Liver (tissue), 9 donors: Measurements from ENCODE around the gene CHST4. TPM values are rescaled to one million over a fixed set of nuclear protein-coding genes. Genes with fewer than 3 reads are reported as not detected.

Experiments used
- DNase-seq: peaks from one replicate; pipeline ENCODE4 v3.0.0-alpha.2; 2017; ENCODE audit warnings: low spot score
- H3K27ac ChIP-seq, 2 donors: one replicate each; pipeline ENCODE4 v1.7.0; 2013; ENCODE audit warnings: inconsistent platforms in 2 of 2, low read length in 2 of 2, control low read depth in 1 of 2, low read depth in 1 of 2, mild to moderate bottlenecking in 1 of 2
- H3K27me3 ChIP-seq, 4 donors: one replicate each; pipeline versions ENCODE4 v1.6.1 to v1.7.0; 2013; ENCODE audit warnings: low read length in 3 of 4, inconsistent platforms in 1 of 4, mild to moderate bottlenecking in 1 of 4, moderate library complexity in 1 of 4; ENCODE audit not compliant: control insufficient read depth in 4 of 4, insufficient read depth in 4 of 4
- H3K36me3 ChIP-seq, 4 donors: one replicate each; pipeline versions ENCODE4 v1.6.1 to v1.7.0; 2013; ENCODE audit warnings: low read length in 3 of 4, mild to moderate bottlenecking in 3 of 4, low read depth in 1 of 4, moderate library complexity in 1 of 4; ENCODE audit not compliant: control insufficient read depth in 4 of 4, insufficient read depth in 3 of 4
- H3K4me1 ChIP-seq, 4 donors: one replicate each; pipeline versions ENCODE4 v1.6.1 to v1.7.0; 2013; ENCODE audit warnings: low read length in 3 of 4, mild to moderate bottlenecking in 3 of 4, moderate library complexity in 1 of 4; ENCODE audit not compliant: control insufficient read depth in 4 of 4, insufficient read depth in 4 of 4
- H3K4me3 ChIP-seq, 3 donors: one replicate each; pipeline versions ENCODE4 v1.6.1 to v1.7.0; 2013; ENCODE audit warnings: low read length in 3 of 3, control low read depth in 1 of 3, low read depth in 1 of 3, mild to moderate bottlenecking in 1 of 3
- H3K9ac ChIP-seq, 2 donors: one replicate each; pipeline ENCODE4 v1.7.0; 2013; ENCODE audit warnings: low read length in 2 of 2, mild to moderate bottlenecking in 2 of 2, moderate library complexity in 2 of 2, control low read depth in 1 of 2, low read depth in 1 of 2
- H3K9me3 ChIP-seq, 4 donors: one replicate each; pipeline versions ENCODE4 v1.6.1 to v1.7.0; 2013; ENCODE audit warnings: low read length in 3 of 4; ENCODE audit not compliant: control insufficient read depth in 4 of 4
- ATF3 ChIP-seq: IDR thresholded peaks from 2 replicates; pipeline ENCODE4 v1.6.1; 2016; ENCODE audit warnings: antibody characterized with exemption
- EGR1 ChIP-seq, 2 donors: IDR thresholded peaks; 2 replicates each; pipeline ENCODE4 v1.6.1; 2016 to 2018; ENCODE audit warnings: antibody characterized with exemption in 2 of 2, low read depth in 2 of 2
- FOXA1 ChIP-seq: IDR thresholded peaks from 2 replicates; pipeline ENCODE4 v1.6.1; 2016; ENCODE audit warnings: antibody characterized with exemption
- FOXA2 ChIP-seq: IDR thresholded peaks from 2 replicates; pipeline ENCODE4 v1.6.1; 2016; ENCODE audit warnings: antibody characterized with exemption
- GABPA ChIP-seq, 2 donors: IDR thresholded peaks in 1 of 2; conservative IDR thresholded peaks in 1 of 2; 2 replicates each; pipeline ENCODE4 v1.6.1; 2016; ENCODE audit warnings: antibody characterized with exemption in 2 of 2, mild to moderate bottlenecking in 1 of 2, moderate library complexity in 1 of 2
- HNF4A ChIP-seq, 2 donors: conservative IDR thresholded peaks; 2 replicates each; pipeline ENCODE4 v1.6.1; 2016; ENCODE audit warnings: antibody characterized with exemption in 2 of 2, mild to moderate bottlenecking in 2 of 2
- HNF4G ChIP-seq: IDR thresholded peaks from 2 replicates; pipeline ENCODE4 v1.6.1; 2016; ENCODE audit warnings: antibody characterized with exemption
- JUND ChIP-seq, 2 donors: IDR thresholded peaks; 2 replicates each; pipeline ENCODE4 v1.6.1; 2016; ENCODE audit warnings: antibody characterized with exemption in 2 of 2
- NR2F2 ChIP-seq: IDR thresholded peaks from 2 replicates; pipeline ENCODE4 v1.6.1; 2016; ENCODE audit warnings: antibody characterized with exemption
- RAD21 ChIP-seq, 2 donors: IDR thresholded peaks; 2 replicates each; pipeline ENCODE4 v1.6.1; 2016; ENCODE audit warnings: antibody characterized with exemption in 2 of 2, mild to moderate bottlenecking in 2 of 2
- REST ChIP-seq: IDR thresholded peaks from 2 replicates; pipeline ENCODE4 v1.6.1; 2016; ENCODE audit warnings: antibody characterized with exemption, mild to moderate bottlenecking
- RXRA ChIP-seq, 2 donors: IDR thresholded peaks; 2 replicates each; pipeline ENCODE4 v1.6.1; 2017 to 2018; ENCODE audit warnings: antibody characterized with exemption in 2 of 2, mild to moderate bottlenecking in 1 of 2
- SP1 ChIP-seq: IDR thresholded peaks from 2 replicates; pipeline ENCODE4 v1.6.1; 2018; ENCODE audit warnings: antibody characterized with exemption, mild to moderate bottlenecking
- TAF1 ChIP-seq: conservative IDR thresholded peaks from 2 replicates; pipeline ENCODE4 v1.6.1; 2016; ENCODE audit warnings: antibody characterized with exemption, mild to moderate bottlenecking
- YY1 ChIP-seq: IDR thresholded peaks from 2 replicates; pipeline ENCODE4 v1.6.1; 2016; ENCODE audit warnings: antibody characterized with exemption, mild to moderate bottlenecking
- WGBS: extraction: QIAGEN DNeasy Blood & Tissue Kit; methylation state at CpG from one replicate; pipeline ENCODE4 v1.1.7; 2013; 5-methylcytosine and 5-hydroxymethylcytosine counted together
- polyA plus RNA-seq, 2 donors: library from polyadenylated mRNA; stranded (reverse) in 1 of 2; unstranded in 1 of 2; fragments of 200-250 nt in 1 of 2; fragments of >200 nt in 1 of 2; fragmentation: Nextera tagmentation in 1 of 2; extraction: Ambion mirVana in 1 of 2; gene quantifications; one replicate each; pipeline versions ENCODE4 v1.2.1 to v1.2.3, GENCODE V29; 2013 to 2015
- total RNA-seq, 2 donors: library from RNA; depleted of rRNA; stranded (reverse); fragments of >200 nt; gene quantifications; one replicate each; pipeline ENCODE4 v1.2.3, GENCODE V29; 2014
- TF ChIP-seq, protein P1 (sequence below): IDR thresholded peaks from 2 replicates; pipeline ENCODE4 v1.6.1; 2016; ENCODE audit warnings: antibody characterized with exemption
- TF ChIP-seq, protein P2 (sequence below): fragments of 150-350 bp; IDR thresholded peaks from 2 replicates; pipeline ENCODE4 v1.5.1; 2017; ENCODE audit warnings: improper control_type of control experiment, low read depth, low read length; ENCODE audit not compliant: missing input control
- TF ChIP-seq, protein P3 (sequence below): IDR thresholded peaks from 2 replicates; pipeline ENCODE4 v1.6.1; 2016; ENCODE audit warnings: antibody characterized with exemption
- donor health status: healthy.
- donor health status: healthy.
- donor health status: healthy.
- donor health status: healthy.
- donor health status: healthy.

CHST4 gene
- total and polyA plus RNA-seq, 4 donors = 0.09 to 14.3 (median 7.1) TPM

DNA sequence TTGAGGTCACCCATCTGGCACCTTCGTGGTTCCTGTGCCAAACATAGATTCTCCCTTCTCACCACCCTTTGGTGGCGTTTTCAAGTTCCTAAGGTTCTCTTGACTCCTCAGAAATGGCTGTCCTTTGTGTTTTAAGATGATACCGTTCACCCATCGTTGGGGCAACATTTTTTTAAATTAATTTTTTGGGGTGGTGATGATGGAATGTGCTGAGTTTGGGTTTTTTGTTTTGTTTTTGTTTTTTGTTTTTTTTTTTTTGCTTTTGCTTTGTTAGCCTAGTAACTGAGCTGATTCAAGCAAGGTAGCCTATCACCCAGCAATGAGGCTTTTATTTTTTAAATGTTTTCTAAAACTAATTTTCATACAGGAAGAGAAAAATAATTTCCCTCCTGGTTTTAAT lies 2.6 kb downstream of the CHST4 start:
- no peak overlapping the region for H3K27ac ChIP-seq
- no peaks in the 10 kb centered on the region for H3K4me1 ChIP-seq
- H3K9ac ChIP-seq = no peak overlapping the region
- H3K27me3 ChIP-seq = peaks cover 0 to 2% (median 0%) of the 10 kb centered on the region in 4 donors
- no peak for DNase-seq
- H3K36me3 ChIP-seq = no peaks in the 10 kb centered on the region
- 74% methylated on average over 4 of the region's 4 CpGs for WGBS
- TF ChIP-seq, protein P1, sequence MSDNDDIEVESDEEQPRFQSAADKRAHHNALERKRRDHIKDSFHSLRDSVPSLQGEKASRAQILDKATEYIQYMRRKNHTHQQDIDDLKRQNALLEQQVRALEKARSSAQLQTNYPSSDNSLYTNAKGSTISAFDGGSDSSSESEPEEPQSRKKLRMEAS = no peak
- TF ChIP-seq NR2F2 = no peak
- no peak for TF ChIP-seq EGR1 (IDR thresholded peaks at IDR 0.05; ENCODE audit: low read depth in 2 of 2)
- no peak for TF ChIP-seq HNF4A (conservative IDR thresholded peaks at IDR 0.05)
- no peak for TF ChIP-seq ATF3
- no peak for TF ChIP-seq FOXA1
- TF ChIP-seq GABPA (IDR thresholded peaks at IDR 0.05 in 1 of 2, conservative IDR thresholded peaks at IDR 0.05 in 1 of 2) = no peak
- no peak for TF ChIP-seq JUND (IDR thresholded peaks at IDR 0.05)
- TF ChIP-seq HNF4G = no peak
- no peak for TF ChIP-seq RAD21 (IDR thresholded peaks at IDR 0.05)
- TF ChIP-seq RXRA (IDR thresholded peaks at IDR 0.05) = no peak
- TF ChIP-seq FOXA2 = no peak
- TF ChIP-seq, protein P2, sequence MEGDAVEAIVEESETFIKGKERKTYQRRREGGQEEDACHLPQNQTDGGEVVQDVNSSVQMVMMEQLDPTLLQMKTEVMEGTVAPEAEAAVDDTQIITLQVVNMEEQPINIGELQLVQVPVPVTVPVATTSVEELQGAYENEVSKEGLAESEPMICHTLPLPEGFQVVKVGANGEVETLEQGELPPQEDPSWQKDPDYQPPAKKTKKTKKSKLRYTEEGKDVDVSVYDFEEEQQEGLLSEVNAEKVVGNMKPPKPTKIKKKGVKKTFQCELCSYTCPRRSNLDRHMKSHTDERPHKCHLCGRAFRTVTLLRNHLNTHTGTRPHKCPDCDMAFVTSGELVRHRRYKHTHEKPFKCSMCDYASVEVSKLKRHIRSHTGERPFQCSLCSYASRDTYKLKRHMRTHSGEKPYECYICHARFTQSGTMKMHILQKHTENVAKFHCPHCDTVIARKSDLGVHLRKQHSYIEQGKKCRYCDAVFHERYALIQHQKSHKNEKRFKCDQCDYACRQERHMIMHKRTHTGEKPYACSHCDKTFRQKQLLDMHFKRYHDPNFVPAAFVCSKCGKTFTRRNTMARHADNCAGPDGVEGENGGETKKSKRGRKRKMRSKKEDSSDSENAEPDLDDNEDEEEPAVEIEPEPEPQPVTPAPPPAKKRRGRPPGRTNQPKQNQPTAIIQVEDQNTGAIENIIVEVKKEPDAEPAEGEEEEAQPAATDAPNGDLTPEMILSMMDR = no peak
- no peak for TF ChIP-seq TAF1
- TF ChIP-seq REST = no peak
- no peak for TF ChIP-seq YY1
- TF ChIP-seq SP1 = no peak
- TF ChIP-seq, protein P3, sequence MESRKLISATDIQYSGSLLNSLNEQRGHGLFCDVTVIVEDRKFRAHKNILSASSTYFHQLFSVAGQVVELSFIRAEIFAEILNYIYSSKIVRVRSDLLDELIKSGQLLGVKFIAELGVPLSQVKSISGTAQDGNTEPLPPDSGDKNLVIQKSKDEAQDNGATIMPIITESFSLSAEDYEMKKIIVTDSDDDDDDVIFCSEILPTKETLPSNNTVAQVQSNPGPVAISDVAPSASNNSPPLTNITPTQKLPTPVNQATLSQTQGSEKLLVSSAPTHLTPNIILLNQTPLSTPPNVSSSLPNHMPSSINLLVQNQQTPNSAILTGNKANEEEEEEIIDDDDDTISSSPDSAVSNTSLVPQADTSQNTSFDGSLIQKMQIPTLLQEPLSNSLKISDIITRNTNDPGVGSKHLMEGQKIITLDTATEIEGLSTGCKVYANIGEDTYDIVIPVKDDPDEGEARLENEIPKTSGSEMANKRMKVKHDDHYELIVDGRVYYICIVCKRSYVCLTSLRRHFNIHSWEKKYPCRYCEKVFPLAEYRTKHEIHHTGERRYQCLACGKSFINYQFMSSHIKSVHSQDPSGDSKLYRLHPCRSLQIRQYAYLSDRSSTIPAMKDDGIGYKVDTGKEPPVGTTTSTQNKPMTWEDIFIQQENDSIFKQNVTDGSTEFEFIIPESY = no peak
- H3K4me3 ChIP-seq = no peak overlapping the region
- no peaks in the 10 kb centered on the region for H3K9me3 ChIP-seq
